Mesothelial cell of epicardium (in vitro differentiated cells): ENCODE measurements around the gene DGUOK. TPM values are rescaled to one million over a fixed set of nuclear protein-coding genes. Genes with fewer than 3 reads are reported as not detected.

ENCODE experiments used
- DNase-seq, 2 experiments: peaks; one replicate each; pipeline ENCODE4 v3.0.0; 2021; ENCODE audit warnings: low spot score in 2 of 2; ENCODE audit not compliant: unreplicated experiment in 2 of 2
- H3K27ac Mint-ChIP-seq: 2 replicates; pipeline ENCODE4 v1.8.0; 2021; ENCODE audit warnings: mixed read lengths
- H3K27me3 Mint-ChIP-seq: 2 replicates; pipeline ENCODE4 v1.8.0; 2021; ENCODE audit warnings: low read depth, mixed read lengths
- H3K36me3 Mint-ChIP-seq: 2 replicates; pipeline ENCODE4 v1.8.0; 2021; ENCODE audit warnings: mixed read lengths
- H3K4me1 Mint-ChIP-seq: 2 replicates; pipeline ENCODE4 v1.8.0; 2021; ENCODE audit warnings: mixed read lengths
- H3K4me3 Mint-ChIP-seq: 2 replicates; pipeline ENCODE4 v1.8.0; 2021; ENCODE audit warnings: mild to moderate bottlenecking, moderate library complexity, mixed read lengths
- H3K9me3 Mint-ChIP-seq: 2 replicates; pipeline ENCODE4 v1.8.0; 2021; ENCODE audit warnings: mixed read lengths
- total RNA-seq: library from RNA; stranded (reverse); gene quantifications from 3 replicates; pipeline ENCODE4 v1.2.1, GENCODE V29; 2021
- TF ChIP-seq, protein P1 (sequence below): fragments of 200-600 bp; sonication (generic); IDR thresholded peaks from one replicate; pipeline ENCODE4 v1.5.0; 2021; ENCODE audit warnings: antibody characterized with exemption; ENCODE audit not compliant: unreplicated experiment

Gene DGUOK
- total RNA-seq, 1 donor from 2014 or later: 69.5 TPM

DNA sequence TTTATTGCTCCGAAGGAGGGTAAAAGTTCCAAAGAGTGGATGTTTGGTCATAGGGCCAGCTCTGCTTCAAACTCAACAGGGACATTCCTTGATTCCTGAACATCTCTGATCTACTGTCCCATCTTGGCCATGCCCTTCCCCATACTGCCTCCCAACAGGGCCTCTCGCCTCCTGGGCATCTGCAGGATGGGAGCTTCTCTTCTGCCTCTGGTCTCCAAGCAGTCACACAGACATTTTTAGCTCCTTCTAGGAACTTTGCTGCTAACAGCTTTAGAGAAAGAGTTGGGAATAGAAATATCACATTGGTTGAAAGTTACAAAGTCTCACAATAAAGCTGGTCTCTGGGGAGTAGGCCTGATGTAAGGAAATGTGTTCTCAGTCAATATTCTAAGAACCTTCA lies 9.4 kb upstream of the DGUOK start:
- no peak overlapping the region for H3K4me3 Mint-ChIP-seq
- H3K27me3 Mint-ChIP-seq: peaks cover 22% of the 10 kb centered on the region
- no peaks in the 10 kb centered on the region for H3K4me1 Mint-ChIP-seq
- no peaks in the 10 kb centered on the region for H3K9me3 Mint-ChIP-seq
- TF ChIP-seq, protein P1, sequence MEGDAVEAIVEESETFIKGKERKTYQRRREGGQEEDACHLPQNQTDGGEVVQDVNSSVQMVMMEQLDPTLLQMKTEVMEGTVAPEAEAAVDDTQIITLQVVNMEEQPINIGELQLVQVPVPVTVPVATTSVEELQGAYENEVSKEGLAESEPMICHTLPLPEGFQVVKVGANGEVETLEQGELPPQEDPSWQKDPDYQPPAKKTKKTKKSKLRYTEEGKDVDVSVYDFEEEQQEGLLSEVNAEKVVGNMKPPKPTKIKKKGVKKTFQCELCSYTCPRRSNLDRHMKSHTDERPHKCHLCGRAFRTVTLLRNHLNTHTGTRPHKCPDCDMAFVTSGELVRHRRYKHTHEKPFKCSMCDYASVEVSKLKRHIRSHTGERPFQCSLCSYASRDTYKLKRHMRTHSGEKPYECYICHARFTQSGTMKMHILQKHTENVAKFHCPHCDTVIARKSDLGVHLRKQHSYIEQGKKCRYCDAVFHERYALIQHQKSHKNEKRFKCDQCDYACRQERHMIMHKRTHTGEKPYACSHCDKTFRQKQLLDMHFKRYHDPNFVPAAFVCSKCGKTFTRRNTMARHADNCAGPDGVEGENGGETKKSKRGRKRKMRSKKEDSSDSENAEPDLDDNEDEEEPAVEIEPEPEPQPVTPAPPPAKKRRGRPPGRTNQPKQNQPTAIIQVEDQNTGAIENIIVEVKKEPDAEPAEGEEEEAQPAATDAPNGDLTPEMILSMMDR: no peak
- no peaks in the 10 kb centered on the region for H3K36me3 Mint-ChIP-seq
- no peak for DNase-seq
- no peak overlapping the region for H3K27ac Mint-ChIP-seq

DNA sequence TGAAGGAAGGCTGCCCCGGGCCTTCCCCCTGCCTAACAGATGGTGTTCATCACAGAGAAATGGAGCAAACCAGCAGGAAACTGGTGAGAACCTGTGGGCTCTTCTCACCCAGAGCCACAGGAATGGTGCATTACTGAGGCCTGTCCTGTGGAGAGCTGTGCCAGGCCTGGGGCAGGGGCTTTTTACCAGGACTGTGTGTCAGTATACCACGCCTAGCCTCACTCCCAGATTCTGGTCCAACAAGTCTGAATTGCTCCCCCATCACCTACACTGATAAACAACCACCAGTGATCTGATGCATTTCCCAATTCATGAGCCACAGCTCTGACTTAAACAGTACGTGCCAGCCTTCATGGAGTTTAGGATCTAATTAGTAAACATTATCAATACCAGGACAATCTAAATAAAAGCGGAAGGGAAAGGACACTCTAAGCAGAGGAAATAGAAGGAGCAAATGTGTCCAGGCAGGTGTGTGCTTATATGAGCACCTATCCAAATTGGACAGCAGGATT lies 8.9 kb upstream of the DGUOK start:
- Mint-ChIP-seq H3K4me3 (no peak overlapping the region), H3K27me3 (peaks cover 26% of the 10 kb centered on the region)

GRCh38 chr2:73918856-73919255 lies 7.8 kb upstream of the DGUOK start:
- Mint-ChIP-seq H3K36me3 (no peaks in the 10 kb centered on the region), H3K4me3 (no peak overlapping the region), H3K4me1 (no peaks in the 10 kb centered on the region), H3K27ac (no peak overlapping the region), H3K27me3 (peaks cover 35% of the 10 kb centered on the region), H3K9me3 (no peaks in the 10 kb centered on the region)
- DNase-seq: no peak
- TF ChIP-seq, protein P1: no peak

More for the DNA sequence above, 8.9 kb upstream of the DGUOK start:
- TF ChIP-seq, protein P1: no peak
- Mint-ChIP-seq H3K4me1 (no peaks in the 10 kb centered on the region), H3K27ac (no peak overlapping the region), H3K9me3 (no peaks in the 10 kb centered on the region), H3K36me3 (no peaks in the 10 kb centered on the region)
- DNase-seq: no peak

DNA sequence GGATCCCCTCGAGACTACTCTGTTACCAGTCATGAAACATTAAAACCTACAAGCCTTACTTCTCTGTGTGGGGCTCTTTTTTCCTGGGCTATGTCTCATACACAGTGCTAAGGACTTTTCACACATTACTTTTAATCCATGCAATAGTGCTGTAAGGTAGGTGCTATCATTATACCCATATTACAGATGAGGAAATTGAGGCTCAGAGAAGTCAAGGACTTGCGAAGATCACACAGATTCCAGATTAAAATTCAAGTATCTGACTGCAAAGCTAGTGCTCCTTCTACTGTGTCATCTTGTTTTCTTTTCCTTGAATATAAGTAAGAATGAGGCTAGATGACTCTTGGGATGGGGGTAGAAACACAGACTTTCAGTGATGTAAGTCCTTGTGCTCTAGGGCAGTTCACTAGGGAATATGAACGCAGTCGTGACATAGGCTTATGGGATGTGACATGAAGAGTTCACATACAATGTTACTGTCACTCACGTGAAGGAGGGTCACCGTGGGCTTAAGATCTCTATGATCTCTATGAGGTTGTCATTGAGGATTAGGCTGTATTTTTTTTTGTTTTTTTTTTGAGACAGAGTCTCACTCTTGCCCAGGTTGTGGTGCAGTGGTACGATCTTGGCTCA lies 7.0 kb upstream of the DGUOK start:
- TF ChIP-seq, protein P1: no peak
- Mint-ChIP-seq H3K36me3 (no peaks in the 10 kb centered on the region), H3K27ac (no peak overlapping the region), H3K9me3 (no peaks in the 10 kb centered on the region), H3K27me3 (peaks cover 37% of the 10 kb centered on the region), H3K4me3 (no peak overlapping the region), H3K4me1 (no peaks in the 10 kb centered on the region)
- no peak for DNase-seq

DNA sequence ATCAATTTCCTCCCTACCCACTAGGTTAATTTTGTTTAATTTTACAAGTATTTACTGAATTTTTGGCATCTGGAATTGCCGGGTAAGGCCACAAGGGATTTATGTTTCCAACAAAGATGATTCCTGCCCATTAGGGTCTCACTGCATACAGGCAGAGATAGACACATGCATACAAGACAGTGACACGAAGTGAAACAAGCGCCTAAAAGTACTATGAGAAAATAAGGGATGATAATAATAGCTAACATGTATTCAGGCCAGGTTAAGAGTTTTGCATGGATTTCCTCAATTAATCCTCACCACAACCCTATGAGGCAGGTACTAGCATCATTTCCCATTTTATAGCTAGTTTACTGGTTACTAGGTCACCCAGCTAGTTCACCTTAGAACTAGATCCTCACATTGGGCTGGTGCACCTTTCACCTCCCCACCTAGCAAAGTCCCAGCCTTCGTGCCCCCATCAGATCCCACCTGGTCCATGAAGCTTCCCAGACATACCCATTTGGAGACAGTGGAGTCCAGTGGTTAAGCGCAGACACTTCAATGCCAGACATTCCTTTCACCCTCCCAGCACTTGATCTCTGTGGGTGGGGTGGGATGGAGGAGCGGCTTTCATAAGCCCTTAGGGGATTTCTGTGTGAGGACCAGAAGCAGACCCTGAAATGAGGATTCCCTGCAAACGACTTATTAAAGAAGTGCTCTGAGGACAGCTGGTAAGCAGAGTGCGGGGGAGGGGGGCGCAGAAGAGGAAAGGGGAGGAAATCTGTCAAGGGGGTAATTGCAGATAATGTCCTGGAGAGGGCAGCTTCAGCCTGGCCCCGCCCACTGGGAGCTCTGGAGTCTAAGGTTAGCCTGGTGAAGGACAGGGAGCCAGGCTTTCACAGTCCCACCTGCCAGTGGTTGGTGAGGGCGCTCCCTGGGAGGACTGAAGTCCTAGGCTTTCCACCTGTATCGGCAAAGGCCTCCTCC lies 5.8 kb upstream of the DGUOK start:
- peaks cover under 1% of the 10 kb centered on the region for H3K4me1 Mint-ChIP-seq
- no peak for DNase-seq
- no peak overlapping the region for H3K27ac Mint-ChIP-seq
- TF ChIP-seq, protein P1: no peak
- no peaks in the 10 kb centered on the region for H3K36me3 Mint-ChIP-seq
- no peak overlapping the region for H3K4me3 Mint-ChIP-seq
- no peaks in the 10 kb centered on the region for H3K9me3 Mint-ChIP-seq
- peaks cover 34% of the 10 kb centered on the region for H3K27me3 Mint-ChIP-seq
